SU-DHL-6 (cell line): Measurements from ENCODE around the gene TSTD1.

Experiments
- CTCF ChIP-seq: fragments of 200-600 bp; sonication (generic); IDR thresholded peaks from one replicate; pipeline ENCODE4 v1.5.1; 2017; ENCODE audit warnings: antibody characterized with exemption, mild to moderate bottlenecking, low read length, moderate library complexity; ENCODE audit not compliant: insufficient read depth, poor library complexity, severe bottlenecking
- EZH2phosphoT487 ChIP-seq: fragments of 200-600 bp; sonication (generic), shearing (Covaris generic); conservative IDR thresholded peaks from 2 replicates; pipeline ENCODE4 v1.6.1; 2018; ENCODE audit warnings: mild to moderate bottlenecking, antibody characterized with exemption, low read length, moderate library complexity, mixed read lengths

GRCh38 chr1:161020509-161021164 lies 18.1 kb downstream of the TSTD1 start, which contains the start of gene F11R:
- TF ChIP-seq CTCF (no peak), EZH2phosphoT487 (no peak)
